ENCODE measurements around the gene ARHGAP26.

ARHGAP26 gene

DNA sequence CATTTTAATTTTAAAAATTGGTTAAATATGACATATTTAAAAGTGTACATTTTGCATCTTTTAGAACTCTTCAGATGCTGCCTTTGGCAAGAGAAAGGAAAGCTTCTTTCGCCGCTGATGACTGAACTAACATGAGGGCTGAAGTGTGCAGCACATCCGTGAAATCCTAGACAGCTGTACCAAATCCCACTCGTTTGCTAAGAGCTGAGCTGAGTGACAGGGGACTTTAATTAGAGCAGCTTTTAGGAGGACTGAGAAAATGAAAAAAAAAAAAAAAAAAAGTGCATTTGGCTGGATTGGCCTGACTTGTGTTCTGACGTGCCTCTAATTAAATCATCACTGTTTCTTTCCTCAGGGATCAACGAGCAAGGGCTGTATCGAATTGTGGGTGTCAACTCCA lies 271.3 kb downstream of the ARHGAP26 start:
- no peak overlapping the region for H3K4me3 ChIP-seq (ENCODE audit: low read length)
- H3K9me3 ChIP-seq (ENCODE audit: control insufficient read depth, low read length) = no peaks in the 10 kb centered on the region
- no peaks in the 10 kb centered on the region for H3K27me3 ChIP-seq (ENCODE audit: control insufficient read depth, insufficient read depth, low read length)
- H3K36me3 ChIP-seq (ENCODE audit: control insufficient read depth, insufficient read depth, low read length) = no peaks in the 10 kb centered on the region
- no peaks in the 10 kb centered on the region for H3K4me1 ChIP-seq (ENCODE audit: control insufficient read depth, insufficient read depth, low read length)
- H3K9ac ChIP-seq (ENCODE audit: low read length) = no peak overlapping the region

DNA sequence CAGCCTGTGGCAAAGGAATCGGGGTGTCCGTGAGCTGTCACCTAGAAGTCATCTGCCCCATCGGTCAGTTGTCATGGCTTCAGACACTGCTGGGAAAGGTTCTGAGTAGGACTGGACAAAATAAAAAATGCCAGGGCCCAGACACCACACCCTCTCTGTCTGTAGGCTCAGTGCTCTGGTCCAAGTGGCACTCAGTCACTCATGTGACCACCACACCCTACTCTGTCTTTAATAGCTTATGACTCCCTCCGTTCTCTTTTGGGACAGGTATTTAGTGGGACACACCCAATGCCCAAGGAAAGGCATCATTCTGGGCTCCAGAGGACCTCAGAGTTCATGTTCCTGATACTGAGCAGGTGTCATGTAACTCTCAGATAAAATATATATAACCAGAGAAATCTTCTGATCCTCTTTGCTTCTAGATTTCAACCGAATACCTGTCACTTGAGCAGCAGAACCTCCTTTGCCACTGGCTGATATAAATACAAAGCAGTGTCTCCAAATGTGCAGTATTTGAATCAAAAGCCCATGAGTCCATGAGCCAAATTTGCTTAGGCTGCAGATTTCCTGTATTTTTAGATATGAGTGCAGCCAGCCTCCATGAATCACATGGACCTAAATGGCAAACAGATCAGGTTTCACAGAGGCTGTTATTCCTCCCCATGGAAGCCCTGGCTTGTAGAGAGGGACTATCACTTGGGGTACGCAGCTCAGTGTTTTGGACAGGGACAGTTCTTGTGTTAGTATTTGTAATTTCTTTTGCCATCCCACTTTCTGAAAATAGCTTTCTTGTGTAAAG lies 272.0 kb downstream of the ARHGAP26 start:
- no peaks in the 10 kb centered on the region for H3K36me3 ChIP-seq (ENCODE audit: control insufficient read depth, insufficient read depth, low read length)
- no peaks in the 10 kb centered on the region for H3K27me3 ChIP-seq (ENCODE audit: control insufficient read depth, insufficient read depth, low read length)
- no peak overlapping the region for H3K4me3 ChIP-seq (ENCODE audit: low read length)
- H3K9me3 ChIP-seq (ENCODE audit: control insufficient read depth, low read length) = no peaks in the 10 kb centered on the region
- no peaks in the 10 kb centered on the region for H3K4me1 ChIP-seq (ENCODE audit: control insufficient read depth, insufficient read depth, low read length)
- no peak overlapping the region for H3K9ac ChIP-seq (ENCODE audit: low read length)

DNA sequence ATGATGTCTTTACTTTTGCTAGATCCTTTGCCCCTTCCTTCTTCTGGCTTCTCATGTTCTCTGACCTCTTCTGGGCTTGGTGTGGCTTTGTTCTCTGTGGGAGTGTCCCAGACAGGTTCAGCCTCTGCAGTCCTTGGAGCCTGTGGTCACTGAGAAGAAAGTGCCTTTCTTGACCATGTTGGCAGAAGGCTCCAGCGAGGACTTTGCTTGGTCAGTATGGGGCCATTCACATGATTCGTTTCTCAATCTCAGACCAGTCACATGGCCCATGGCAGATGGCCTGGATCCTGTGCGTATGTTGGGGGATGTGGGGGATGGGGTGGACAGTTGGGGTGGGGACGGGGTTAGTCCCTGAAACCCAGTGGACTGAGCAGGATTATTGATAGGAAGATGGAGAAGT lies 274.1 kb downstream of the ARHGAP26 start:
- H3K27me3 ChIP-seq (ENCODE audit: control insufficient read depth, insufficient read depth, low read length) = no peaks in the 10 kb centered on the region
- H3K4me1 ChIP-seq (ENCODE audit: control insufficient read depth, insufficient read depth, low read length) = no peaks in the 10 kb centered on the region
- H3K9ac ChIP-seq (ENCODE audit: low read length) = no peak overlapping the region
- no peaks in the 10 kb centered on the region for H3K36me3 ChIP-seq (ENCODE audit: control insufficient read depth, insufficient read depth, low read length)
- no peak overlapping the region for H3K4me3 ChIP-seq (ENCODE audit: low read length)
- no peaks in the 10 kb centered on the region for H3K9me3 ChIP-seq (ENCODE audit: control insufficient read depth, low read length)

DNA sequence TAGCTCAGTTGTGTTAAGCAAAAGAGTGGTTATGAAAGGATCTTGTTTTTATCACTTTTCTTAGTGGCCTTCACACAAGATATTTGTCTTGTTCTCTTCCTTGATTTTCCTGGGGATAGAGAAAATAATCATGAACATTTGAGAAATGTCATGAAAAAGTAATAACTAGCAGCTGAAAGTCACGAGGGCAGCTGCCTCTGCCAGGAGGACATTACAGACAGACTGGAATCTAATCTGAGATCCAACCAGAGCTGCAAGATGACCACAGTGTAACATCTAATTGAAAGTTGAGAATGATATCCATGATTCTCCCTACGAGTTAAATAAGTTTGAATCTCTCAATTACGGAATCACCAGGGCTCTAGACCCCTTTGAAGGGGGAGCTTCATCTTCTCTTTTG lies 274.9 kb downstream of the ARHGAP26 start:
- H3K9me3 ChIP-seq (ENCODE audit: control insufficient read depth, low read length) = no peaks in the 10 kb centered on the region
- no peaks in the 10 kb centered on the region for H3K27me3 ChIP-seq (ENCODE audit: control insufficient read depth, insufficient read depth, low read length)
- H3K4me1 ChIP-seq (ENCODE audit: control insufficient read depth, insufficient read depth, low read length) = no peaks in the 10 kb centered on the region
- H3K4me3 ChIP-seq (ENCODE audit: low read length) = no peak overlapping the region
- H3K36me3 ChIP-seq (ENCODE audit: control insufficient read depth, insufficient read depth, low read length) = no peaks in the 10 kb centered on the region
- no peak overlapping the region for H3K9ac ChIP-seq (ENCODE audit: low read length)

DNA sequence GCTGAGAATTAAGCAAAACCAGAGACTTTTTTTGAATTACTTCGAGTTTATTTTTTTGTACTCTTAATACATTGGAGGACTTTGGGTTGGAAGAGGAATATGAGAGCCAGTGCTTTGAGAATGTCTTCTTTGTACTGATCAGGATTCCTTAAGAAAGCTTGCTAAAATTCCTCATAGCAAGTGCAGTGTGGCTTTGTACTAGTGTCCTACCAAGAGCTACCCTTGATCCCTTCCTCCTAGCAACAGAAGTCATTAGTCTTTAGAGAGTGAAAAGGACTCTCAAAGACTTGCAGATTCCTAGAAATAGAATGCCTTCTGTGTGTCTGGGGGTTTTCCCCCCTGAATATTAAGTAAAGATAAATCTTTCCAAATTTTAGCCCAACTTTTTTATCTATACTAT lies 276.1 kb downstream of the ARHGAP26 start:
- Histone ChIP-seq H3K4me3 (ENCODE audit: low read length) (no peak overlapping the region), H3K36me3 (ENCODE audit: control insufficient read depth, insufficient read depth, low read length) (no peaks in the 10 kb centered on the region), H3K27me3 (ENCODE audit: control insufficient read depth, insufficient read depth, low read length) (no peaks in the 10 kb centered on the region), H3K9me3 (ENCODE audit: control insufficient read depth, low read length) (no peaks in the 10 kb centered on the region), H3K9ac (ENCODE audit: low read length) (no peak overlapping the region), H3K4me1 (ENCODE audit: control insufficient read depth, insufficient read depth, low read length) (peaks cover 4% of the 10 kb centered on the region)

DNA sequence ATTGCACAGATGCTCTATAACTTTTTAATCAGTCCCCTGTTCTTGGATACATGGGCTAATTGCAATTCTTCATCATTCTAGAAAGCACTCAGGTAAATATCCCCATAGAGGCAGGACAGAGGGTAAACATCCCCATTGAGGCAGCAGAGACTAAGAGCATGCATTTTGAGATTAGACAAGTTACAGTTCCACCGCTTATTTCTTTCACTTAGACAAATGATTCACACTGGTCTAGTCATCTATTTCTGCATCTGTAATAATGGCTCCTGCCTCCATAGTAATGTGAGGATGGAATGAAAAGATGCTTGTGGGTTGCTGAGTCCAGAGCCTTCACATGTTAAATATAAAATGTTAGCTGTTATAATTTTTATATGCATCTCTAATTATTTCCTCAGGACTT lies 276.9 kb downstream of the ARHGAP26 start:
- Histone ChIP-seq H3K36me3 (ENCODE audit: control insufficient read depth, insufficient read depth, low read length) (no peaks in the 10 kb centered on the region), H3K4me3 (ENCODE audit: low read length) (no peak overlapping the region), H3K4me1 (ENCODE audit: control insufficient read depth, insufficient read depth, low read length) (peaks cover 5% of the 10 kb centered on the region), H3K9me3 (ENCODE audit: control insufficient read depth, low read length) (no peaks in the 10 kb centered on the region), H3K9ac (ENCODE audit: low read length) (no peak overlapping the region), H3K27me3 (ENCODE audit: control insufficient read depth, insufficient read depth, low read length) (no peaks in the 10 kb centered on the region)

DNA sequence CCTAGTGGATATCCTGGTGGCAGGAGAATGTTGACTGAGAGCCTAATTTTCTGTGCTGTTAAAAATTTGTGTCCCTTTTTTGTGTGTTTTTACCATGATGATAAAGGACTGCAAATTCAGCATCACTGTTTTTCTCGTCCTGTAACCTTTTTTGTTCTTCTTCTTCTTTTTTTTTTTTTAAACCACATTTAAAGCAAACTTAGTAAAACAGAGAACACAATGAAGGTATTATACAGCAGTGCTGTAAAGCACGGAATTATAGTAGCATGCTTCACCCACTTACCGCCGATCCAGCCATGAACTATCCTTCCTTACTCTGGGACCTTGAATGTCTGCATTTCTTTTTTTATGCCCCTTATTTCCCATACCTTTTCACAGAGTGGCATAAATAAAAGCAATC lies 280.0 kb downstream of the ARHGAP26 start:
- no peaks in the 10 kb centered on the region for H3K9me3 ChIP-seq (ENCODE audit: control insufficient read depth, low read length)
- H3K9ac ChIP-seq (ENCODE audit: low read length) = no peak overlapping the region
- peaks cover 5% of the 10 kb centered on the region for H3K4me1 ChIP-seq (ENCODE audit: control insufficient read depth, insufficient read depth, low read length)
- no peaks in the 10 kb centered on the region for H3K36me3 ChIP-seq (ENCODE audit: control insufficient read depth, insufficient read depth, low read length)
- no peaks in the 10 kb centered on the region for H3K27me3 ChIP-seq (ENCODE audit: control insufficient read depth, insufficient read depth, low read length)
- no peak overlapping the region for H3K4me3 ChIP-seq (ENCODE audit: low read length)

DNA sequence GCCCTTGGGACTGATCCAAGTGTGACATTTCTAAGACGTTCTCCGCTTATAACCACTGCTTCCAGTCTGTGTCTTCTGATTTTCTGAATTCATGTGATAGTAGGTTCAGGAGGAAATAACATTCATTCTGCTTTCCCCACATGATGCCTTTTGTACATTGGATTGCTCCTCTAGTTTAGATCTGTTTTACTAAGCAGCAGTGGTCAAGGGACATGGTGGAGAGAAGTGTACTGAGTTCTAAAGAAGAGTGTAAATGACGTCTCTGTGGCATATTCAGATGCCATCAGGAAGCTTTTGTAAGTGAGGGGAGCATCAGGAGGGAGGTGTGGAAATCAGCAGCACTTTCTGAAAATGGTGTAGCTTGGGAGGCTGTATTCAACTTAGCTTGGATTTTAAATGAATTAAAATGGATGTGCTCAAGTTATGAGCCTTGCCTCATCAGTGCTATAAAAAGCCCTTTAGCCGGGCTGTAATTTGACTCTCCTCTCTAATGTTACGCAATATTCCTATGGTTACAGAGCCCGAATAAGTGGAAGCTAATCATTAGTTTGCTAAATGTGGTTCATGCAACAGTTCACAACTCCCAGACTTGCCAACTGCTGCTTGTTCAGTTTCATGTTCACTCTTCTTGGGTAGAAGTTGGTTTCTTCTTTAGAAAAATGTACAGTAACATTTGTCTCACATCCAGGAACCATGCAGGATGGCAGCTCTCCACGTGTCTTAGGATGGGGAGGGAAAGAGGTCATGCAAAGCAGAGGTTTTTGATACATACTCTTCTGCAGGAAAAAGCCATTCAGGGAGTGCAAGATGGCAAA lies 281.3 kb downstream of the ARHGAP26 start:
- H3K9ac ChIP-seq (ENCODE audit: low read length) = no peak overlapping the region
- no peaks in the 10 kb centered on the region for H3K9me3 ChIP-seq (ENCODE audit: control insufficient read depth, low read length)
- no peak overlapping the region for H3K4me3 ChIP-seq (ENCODE audit: low read length)
- H3K4me1 ChIP-seq (ENCODE audit: control insufficient read depth, insufficient read depth, low read length) = peaks cover 5% of the 10 kb centered on the region
- no peaks in the 10 kb centered on the region for H3K36me3 ChIP-seq (ENCODE audit: control insufficient read depth, insufficient read depth, low read length)
- H3K27me3 ChIP-seq (ENCODE audit: control insufficient read depth, insufficient read depth, low read length) = no peaks in the 10 kb centered on the region

DNA sequence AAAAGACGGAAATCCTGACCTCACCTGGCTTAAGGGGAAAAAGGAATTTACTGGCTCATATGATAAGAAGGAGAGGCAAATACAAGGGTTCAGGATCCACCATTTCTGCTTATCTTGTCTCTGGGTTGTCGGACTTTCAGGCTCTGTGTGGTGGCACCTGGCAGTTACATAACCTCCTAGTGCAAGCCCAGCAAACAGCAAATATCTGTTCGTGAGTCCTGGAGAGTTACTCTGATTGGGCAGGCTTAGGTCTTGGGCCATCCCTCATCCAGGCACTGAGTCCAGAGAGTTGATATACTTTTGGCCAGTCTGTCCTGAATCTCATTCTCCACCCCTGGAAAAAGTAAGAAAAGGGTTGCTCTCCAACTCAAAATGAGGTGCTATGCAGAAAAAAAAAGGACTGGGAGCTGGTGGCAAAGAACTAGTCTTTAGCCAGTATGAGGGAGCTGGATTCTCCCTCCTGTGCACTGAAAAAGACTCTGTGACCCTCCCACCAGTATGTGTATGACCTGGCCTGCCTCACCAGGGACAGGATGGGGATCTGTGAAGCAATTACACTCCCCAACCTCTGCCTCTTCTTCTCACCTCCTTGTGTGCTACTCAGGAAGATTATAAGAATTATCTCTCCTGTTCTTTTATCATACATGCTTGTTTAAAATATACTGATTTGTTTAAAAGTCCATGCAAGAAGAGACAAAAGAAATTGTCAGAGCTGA lies 282.9 kb downstream of the ARHGAP26 start:
- no peaks in the 10 kb centered on the region for H3K36me3 ChIP-seq (ENCODE audit: control insufficient read depth, insufficient read depth, low read length)
- no peaks in the 10 kb centered on the region for H3K9me3 ChIP-seq (ENCODE audit: control insufficient read depth, low read length)
- peaks cover 5% of the 10 kb centered on the region for H3K4me1 ChIP-seq (ENCODE audit: control insufficient read depth, insufficient read depth, low read length)
- no peaks in the 10 kb centered on the region for H3K27me3 ChIP-seq (ENCODE audit: control insufficient read depth, insufficient read depth, low read length)
- no peak overlapping the region for H3K4me3 ChIP-seq (ENCODE audit: low read length)
- no peak overlapping the region for H3K9ac ChIP-seq (ENCODE audit: low read length)

DNA sequence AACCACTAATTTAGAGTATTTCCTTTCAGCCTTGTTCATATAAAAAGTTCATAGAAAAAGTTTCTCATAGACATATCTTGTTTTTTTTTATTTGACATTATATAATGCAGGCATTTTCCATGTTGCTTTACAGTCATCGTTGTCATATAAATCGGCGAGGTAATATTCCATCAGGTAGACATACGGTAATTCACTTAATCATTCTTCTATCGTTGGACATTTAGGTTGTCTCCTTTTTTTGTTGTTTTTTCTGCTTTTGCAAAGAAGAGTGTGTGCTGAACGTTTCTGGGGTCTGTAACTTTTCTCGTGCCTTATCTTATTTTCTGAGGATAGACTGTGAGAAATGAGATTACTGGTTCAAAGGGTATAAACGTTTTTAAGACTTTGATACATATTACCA lies 283.6 kb downstream of the ARHGAP26 start:
- Histone ChIP-seq H3K4me3 (ENCODE audit: low read length) (no peak overlapping the region), H3K27me3 (ENCODE audit: control insufficient read depth, insufficient read depth, low read length) (no peaks in the 10 kb centered on the region), H3K9ac (ENCODE audit: low read length) (no peak overlapping the region), H3K36me3 (ENCODE audit: control insufficient read depth, insufficient read depth, low read length) (no peaks in the 10 kb centered on the region), H3K9me3 (ENCODE audit: control insufficient read depth, low read length) (no peaks in the 10 kb centered on the region), H3K4me1 (ENCODE audit: control insufficient read depth, insufficient read depth, low read length) (peaks cover 5% of the 10 kb centered on the region)

DNA sequence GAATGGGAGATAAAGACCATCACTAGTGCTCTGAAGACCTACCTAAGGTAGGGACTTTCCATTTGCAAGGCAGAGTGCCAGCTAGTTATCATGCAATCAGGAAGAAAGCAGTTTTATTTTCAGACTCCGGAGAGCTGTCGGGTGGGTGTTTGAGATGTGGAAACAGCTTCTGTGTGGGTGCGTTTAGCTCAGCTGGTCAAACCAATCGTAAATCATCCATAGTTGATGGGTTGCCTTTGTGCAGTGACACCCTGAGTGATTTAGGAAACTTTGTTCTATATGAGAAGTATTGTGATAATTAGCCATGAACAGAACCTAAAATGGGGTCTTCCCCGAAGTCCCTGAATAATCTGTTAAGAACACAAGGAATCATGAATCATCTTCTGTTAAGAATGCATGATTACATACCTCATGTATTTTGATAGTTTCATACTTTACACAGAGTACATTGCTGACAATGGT lies 284.3 kb downstream of the ARHGAP26 start:
- no peaks in the 10 kb centered on the region for H3K9me3 ChIP-seq (ENCODE audit: control insufficient read depth, low read length)
- H3K4me3 ChIP-seq (ENCODE audit: low read length) = no peak overlapping the region
- no peaks in the 10 kb centered on the region for H3K36me3 ChIP-seq (ENCODE audit: control insufficient read depth, insufficient read depth, low read length)
- H3K9ac ChIP-seq (ENCODE audit: low read length) = no peak overlapping the region
- no peaks in the 10 kb centered on the region for H3K27me3 ChIP-seq (ENCODE audit: control insufficient read depth, insufficient read depth, low read length)
- peaks cover 5% of the 10 kb centered on the region for H3K4me1 ChIP-seq (ENCODE audit: control insufficient read depth, insufficient read depth, low read length)
